GM12891 (cell line): ENCODE measurements around the gene DHRS3.

Experiments
- POLR2A ChIP-seq: IDR thresholded peaks from 2 replicates; pipeline ENCODE4 v1.6.1; 2011; ENCODE audit warnings: low read depth, low read length, control low read depth
- POLR2AphosphoS5 ChIP-seq: IDR thresholded peaks from 2 replicates; pipeline ENCODE4 v1.6.1; 2011; ENCODE audit warnings: low read depth, low read length, control low read depth
- POU2F2 ChIP-seq: IDR thresholded peaks from 2 replicates; pipeline ENCODE4 v1.6.1; 2011; ENCODE audit warnings: low read depth, mild to moderate bottlenecking, control low read depth, low read length, moderate library complexity
- SPI1 ChIP-seq: IDR thresholded peaks from 2 replicates; pipeline ENCODE4 v1.6.1; 2011; ENCODE audit warnings: low read depth, low read length, control low read depth
- TAF1 ChIP-seq: IDR thresholded peaks from 2 replicates; pipeline ENCODE4 v1.6.1; 2011; ENCODE audit warnings: low read depth, low read length, control low read depth

DNA sequence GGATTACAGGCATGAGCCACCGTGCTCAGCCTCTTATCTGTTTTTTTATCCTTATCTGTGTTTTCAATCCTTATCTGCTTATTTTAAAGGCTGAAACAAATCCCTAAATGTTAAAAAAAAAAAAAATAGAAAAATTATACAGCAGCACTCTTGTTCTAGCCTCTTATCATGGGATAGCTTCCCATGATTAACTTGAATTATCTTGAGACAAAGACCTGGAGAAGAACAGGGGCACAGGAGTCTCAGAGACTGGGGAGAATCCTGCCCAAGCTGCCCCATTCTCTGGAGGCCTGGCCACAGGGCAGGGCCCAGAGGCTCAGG, 86.9 kb downstream of the DHRS3 start:
- TF ChIP-seq POLR2AphosphoS5 (no peak), TAF1 (no peak), POLR2A (no peak), SPI1 (no peak), POU2F2 (no peak)
